Measurements from ENCODE around the gene NCL.
A peak's percentile ranks its signal among the peaks of the same experiment; 100 is the strongest.
"Not testable (repeated sequence)": the region's sequence is repeated elsewhere in the genome, so short reads cannot be mapped to it uniquely, and the experiment has no call there.

The NCL gene

GRCh38 chr2:231467613-231468530 lies 3.6 kb upstream of the NCL start:
- DNase-seq = no peak

GRCh38 chr2:231467016-231467545 lies 2.8 kb upstream of the NCL start:
- DNase-seq = no peak

- DNase-seq = no peak
These were observed 574 bp upstream of the NCL start for GRCh38 chr2:231464576-231465540.

- no peak for DNase-seq
These were observed 1.4 kb downstream of the NCL start for GRCh38 chr2:231462729-231463465.

GRCh38 chr2:231461516-231461971 lies 2.7 kb downstream of the NCL start:
- no peak for DNase-seq

- DNase-seq = not testable (repeated sequence)
These were observed 3.4 kb downstream of the NCL start for GRCh38 chr2:231460841-231461240.

GRCh38 chr2:231460073-231460835 lies 4.0 kb downstream of the NCL start:
- DNase-seq = no peak

GRCh38 chr2:231458368-231458767 lies 5.9 kb downstream of the NCL start:
- DNase-seq = no peak

- DNase-seq = no peak
These were observed 7.2 kb downstream of the NCL start for GRCh38 chr2:231457101-231457500.

- no peak for DNase-seq
These were observed 7.8 kb downstream of the NCL start for GRCh38 chr2:231456295-231457004.

- DNase-seq = no peak
These were observed 8.4 kb downstream of the NCL start for GRCh38 chr2:231455890-231456289.

GRCh38 chr2:231455222-231455621 lies 9.1 kb downstream of the NCL start:
- DNase-seq = peak; percentile 48

- DNase-seq = no peak
These were observed 9.9 kb downstream of the NCL start for GRCh38 chr2:231454361-231454791.

- peak; percentile 41 for DNase-seq
These were observed 11.3 kb downstream of the NCL start for GRCh38 chr2:231452799-231453508.

- no peak for DNase-seq
These were observed 13.7 kb downstream of the NCL start for GRCh38 chr2:231450548-231450989.

GRCh38 chr2:231449503-231450054 lies 14.7 kb downstream of the NCL start:
- no peak for DNase-seq

GRCh38 chr2:231436957-231437356 lies 27.3 kb downstream of the NCL start:
- no peak for DNase-seq

- no peak for DNase-seq
These were observed 30.3 kb downstream of the NCL start for GRCh38 chr2:231433990-231434389.

- no peak for DNase-seq
These were observed 32.7 kb downstream of the NCL start for GRCh38 chr2:231431606-231432005.

- DNase-seq = not testable (repeated sequence)
These were observed 33.8 kb downstream of the NCL start for GRCh38 chr2:231430437-231430836.
